Stimulated activated naive CD8-positive, alpha-beta T cell treated with anti-CD3 and anti-CD28 coated beads, Interleukin-15, Interleukin-2, amounts not matched to agents 100 ng/mL and 50 ng/mL, for 24 hours (primary cell): ENCODE measurements around the gene RAB29.

Experiments used
- H3K27ac Mint-ChIP-seq: one replicate; pipeline ENCODE4 v1.8.0; 2021; ENCODE audit warnings: mild to moderate bottlenecking, mixed read lengths
- H3K27me3 Mint-ChIP-seq: one replicate; pipeline ENCODE4 v1.8.0; 2021; ENCODE audit warnings: mixed read lengths
- H3K36me3 Mint-ChIP-seq: one replicate; pipeline ENCODE4 v1.8.0; 2021; ENCODE audit warnings: low read depth, mixed read lengths
- H3K4me1 Mint-ChIP-seq: one replicate; pipeline ENCODE4 v1.8.0; 2021; ENCODE audit warnings: low read depth, mixed read lengths
- H3K4me3 Mint-ChIP-seq: one replicate; pipeline ENCODE4 v1.8.0; 2021; ENCODE audit warnings: mild to moderate bottlenecking, mixed read lengths
- H3K9me3 Mint-ChIP-seq: one replicate; pipeline ENCODE4 v1.8.0; 2021; ENCODE audit warnings: mixed read lengths

The RAB29 gene

DNA sequence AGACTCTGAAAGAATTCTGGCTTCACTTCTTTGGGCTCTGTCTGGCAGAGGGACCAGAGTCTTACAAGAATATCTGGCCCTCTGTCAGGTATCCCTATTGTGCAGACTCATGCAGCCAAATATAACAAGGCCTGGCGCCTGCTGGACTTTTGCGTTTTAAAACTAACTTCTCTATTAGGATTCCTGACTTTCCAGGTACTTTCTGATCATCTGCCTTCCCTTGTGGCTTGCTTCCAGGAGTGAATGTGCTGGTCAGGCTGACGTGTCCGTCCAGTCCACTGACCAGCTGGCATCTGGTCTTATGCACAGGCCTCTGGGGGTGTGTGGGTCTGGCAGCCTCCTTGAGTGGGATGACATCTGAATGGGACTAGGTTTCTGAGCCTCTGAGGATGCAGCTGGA lies 8.6 kb upstream of the RAB29 start:
- Mint-ChIP-seq H3K9me3 (no peaks in the 10 kb centered on the region), H3K4me1 (peaks cover 8% of the 10 kb centered on the region), H3K36me3 (no peaks in the 10 kb centered on the region), H3K27me3 (no peaks in the 10 kb centered on the region), H3K4me3 (no peak overlapping the region), H3K27ac (no peak overlapping the region)

DNA sequence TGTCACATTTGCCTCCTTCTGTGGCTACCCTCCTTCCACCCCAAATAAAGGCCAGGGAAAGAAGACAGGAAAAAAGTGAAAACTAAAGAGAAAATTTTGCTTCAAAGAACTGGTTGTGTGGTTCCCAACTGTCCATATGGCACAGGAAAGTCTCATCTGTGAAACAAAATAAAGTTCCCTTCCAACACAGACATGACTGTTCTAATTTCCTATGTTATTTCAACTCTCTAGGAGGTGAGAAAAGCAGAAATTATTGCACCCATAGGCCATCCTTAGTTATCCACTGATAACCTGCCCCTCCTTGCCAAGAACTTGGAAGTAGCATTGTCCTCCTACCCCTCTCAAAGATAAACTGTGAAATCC lies 8.1 kb upstream of the RAB29 start:
- no peaks in the 10 kb centered on the region for H3K27me3 Mint-ChIP-seq
- H3K4me1 Mint-ChIP-seq, result peaks cover 8% of the 10 kb centered on the region
- no peaks in the 10 kb centered on the region for H3K36me3 Mint-ChIP-seq
- no peak overlapping the region for H3K27ac Mint-ChIP-seq
- H3K9me3 Mint-ChIP-seq, result no peaks in the 10 kb centered on the region
- no peak overlapping the region for H3K4me3 Mint-ChIP-seq

DNA sequence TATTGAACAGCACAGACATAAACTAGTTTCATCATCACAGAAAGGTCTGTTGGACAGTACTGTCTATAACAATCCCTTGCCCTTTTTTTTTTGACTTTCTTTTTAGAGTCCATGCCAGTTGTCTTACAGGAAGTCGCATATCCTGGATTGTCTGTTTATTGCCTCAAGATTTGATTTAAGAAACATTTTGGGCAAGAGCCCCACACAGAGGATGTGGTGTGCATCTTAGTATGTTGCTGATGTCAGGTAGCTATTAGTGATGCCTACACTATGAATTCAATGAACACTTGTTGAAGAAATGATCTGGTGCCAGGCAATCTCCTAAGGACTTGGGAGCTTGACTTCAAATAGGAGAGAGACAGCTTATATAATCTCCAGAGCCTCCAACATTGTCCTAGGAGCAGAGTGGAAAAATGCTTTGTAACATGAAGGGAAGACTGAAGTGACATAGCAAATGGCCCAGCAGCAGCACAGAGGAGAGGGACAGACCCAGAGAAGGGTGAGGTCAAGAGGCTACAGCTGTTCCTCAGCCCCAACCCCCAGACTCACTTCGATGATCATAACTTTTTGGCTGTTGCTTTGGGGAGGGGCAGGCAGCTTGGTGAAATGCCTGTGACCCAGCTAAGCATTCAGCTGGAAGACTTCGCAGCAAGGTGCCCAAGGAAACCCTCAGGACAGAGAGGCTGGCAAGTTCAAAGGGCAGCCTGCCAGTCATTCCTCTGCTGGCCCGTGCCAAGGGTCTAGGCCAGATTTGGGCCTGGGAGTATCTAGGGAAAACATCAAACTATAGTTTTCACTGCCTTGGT lies 7.5 kb upstream of the RAB29 start:
- no peak overlapping the region for H3K4me3 Mint-ChIP-seq
- H3K27me3 Mint-ChIP-seq, result no peaks in the 10 kb centered on the region
- no peak overlapping the region for H3K27ac Mint-ChIP-seq
- peaks cover 8% of the 10 kb centered on the region for H3K4me1 Mint-ChIP-seq
- H3K9me3 Mint-ChIP-seq, result no peaks in the 10 kb centered on the region
- H3K36me3 Mint-ChIP-seq, result no peaks in the 10 kb centered on the region

DNA sequence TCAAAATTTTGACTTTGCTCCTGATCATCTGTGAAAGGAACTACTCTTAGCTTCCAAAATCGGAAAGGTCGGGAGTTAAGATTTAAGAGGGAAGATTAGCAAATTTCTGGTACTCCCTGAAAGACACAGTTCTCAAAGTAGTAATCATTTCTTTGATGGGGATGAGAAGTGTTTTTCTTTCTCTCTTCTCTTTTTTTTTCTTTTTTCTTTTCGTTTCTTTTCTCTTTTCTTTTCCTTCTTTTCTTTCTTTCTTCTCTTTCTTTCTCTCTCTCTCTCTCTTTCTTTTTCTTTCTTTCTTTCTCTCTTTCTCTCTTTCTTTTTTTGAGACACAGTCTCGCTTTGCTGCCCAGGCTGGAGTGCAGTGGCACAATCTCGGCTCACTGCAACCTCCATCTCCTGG lies 5.1 kb upstream of the RAB29 start:
- Mint-ChIP-seq H3K27ac (peak overlapping the region; percentile 45), H3K4me1 (peaks cover 21% of the 10 kb centered on the region), H3K27me3 (no peaks in the 10 kb centered on the region), H3K9me3 (no peaks in the 10 kb centered on the region), H3K4me3 (no peak overlapping the region), H3K36me3 (no peaks in the 10 kb centered on the region)

DNA sequence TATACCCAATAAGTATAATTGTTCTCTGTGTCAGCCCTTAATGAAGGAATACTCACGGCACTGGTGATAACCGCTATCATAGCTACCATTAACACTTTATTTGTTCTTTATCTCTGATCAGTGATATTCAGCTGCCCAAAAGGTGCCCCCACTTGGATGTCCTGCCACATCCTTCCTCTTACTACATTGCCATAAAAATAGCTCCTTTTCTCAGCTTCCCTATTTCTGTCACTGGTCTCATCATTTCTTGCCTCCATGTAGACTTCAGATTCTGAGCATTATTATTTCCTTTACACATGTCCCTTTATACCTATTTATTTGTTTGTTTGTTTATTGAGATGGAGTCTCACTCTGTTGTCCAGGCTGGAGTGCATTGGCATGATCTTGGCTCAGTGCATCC lies 2.7 kb upstream of the RAB29 start:
- H3K27ac Mint-ChIP-seq, result no peak overlapping the region

DNA sequence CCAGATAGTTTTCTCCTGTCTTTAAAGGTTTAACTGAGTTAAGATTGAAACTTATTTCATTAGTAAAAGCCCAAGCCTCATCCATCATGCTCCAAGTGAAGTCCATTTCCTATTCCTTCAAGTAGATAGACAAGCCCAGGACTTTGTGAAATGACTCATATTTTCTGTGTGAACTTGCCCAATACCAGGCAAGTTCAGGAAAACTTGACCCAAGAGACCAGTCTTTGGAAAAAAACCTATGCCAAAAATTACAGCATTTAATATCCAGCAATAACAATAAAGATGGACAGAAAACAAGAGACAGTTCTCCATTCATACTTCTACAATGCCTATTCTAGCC lies 405 bp upstream of the RAB29 start:
- peak overlapping the region; percentile 87 for H3K4me3 Mint-ChIP-seq
- H3K27ac Mint-ChIP-seq, result peak overlapping the region; percentile 93
- H3K4me1 Mint-ChIP-seq, result peaks cover 52% of the 10 kb centered on the region

More for the DNA sequence above, 2.7 kb upstream of the RAB29 start:
- H3K36me3 Mint-ChIP-seq, result peaks cover 4% of the 10 kb centered on the region
- no peaks in the 10 kb centered on the region for H3K27me3 Mint-ChIP-seq
- H3K4me1 Mint-ChIP-seq, result peaks cover 36% of the 10 kb centered on the region
- no peaks in the 10 kb centered on the region for H3K9me3 Mint-ChIP-seq
- no peak overlapping the region for H3K4me3 Mint-ChIP-seq

DNA sequence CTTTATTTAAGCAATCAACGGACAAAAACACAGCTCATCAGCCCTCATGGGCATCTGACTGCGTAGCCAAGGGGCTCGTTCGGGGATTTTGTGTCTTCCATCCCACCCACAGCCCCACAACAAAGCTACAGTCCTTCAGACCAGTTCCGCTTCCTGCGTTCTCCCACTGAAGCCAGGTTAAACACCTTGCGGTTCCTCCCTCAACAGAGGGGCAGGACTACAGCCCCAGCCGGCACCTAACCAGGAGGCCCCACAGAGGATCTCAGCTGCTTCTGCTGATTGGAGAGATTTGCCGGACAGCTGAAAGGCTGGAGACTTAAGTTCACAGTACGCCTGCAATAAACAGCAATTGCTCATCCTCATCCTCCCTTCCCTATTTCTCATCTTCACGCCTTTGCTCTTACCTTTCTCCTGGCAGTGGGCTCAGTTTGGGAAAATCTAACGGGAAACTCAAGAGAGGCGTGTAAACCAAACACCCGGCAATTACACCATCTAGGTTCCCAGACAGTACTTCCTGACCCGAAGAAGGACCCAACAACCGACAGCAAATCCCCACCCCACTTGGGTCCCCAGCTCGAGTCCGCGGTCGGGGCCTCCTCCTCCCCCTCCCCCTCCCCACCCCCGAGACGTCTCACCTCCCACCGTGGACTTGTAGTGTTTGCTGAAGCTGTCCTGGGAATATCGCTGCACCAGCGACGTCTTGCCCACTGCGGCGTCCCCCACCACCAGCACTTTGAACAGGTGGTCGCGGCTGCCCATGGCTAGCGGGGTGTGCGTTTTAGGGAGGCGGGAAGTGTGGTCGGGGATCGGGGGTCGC lies 876 bp downstream of the RAB29 start:
- Mint-ChIP-seq H3K4me1 (peaks cover 60% of the 10 kb centered on the region), H3K36me3 (peaks cover 26% of the 10 kb centered on the region), H3K27ac (peak overlapping the region; percentile 93), H3K4me3 (peak overlapping the region; percentile 87), H3K27me3 (no peaks in the 10 kb centered on the region), H3K9me3 (no peaks in the 10 kb centered on the region)

More for the DNA sequence above, 405 bp upstream of the RAB29 start:
- Mint-ChIP-seq H3K27me3 (no peaks in the 10 kb centered on the region), H3K9me3 (no peaks in the 10 kb centered on the region), H3K36me3 (peaks cover 13% of the 10 kb centered on the region)

DNA sequence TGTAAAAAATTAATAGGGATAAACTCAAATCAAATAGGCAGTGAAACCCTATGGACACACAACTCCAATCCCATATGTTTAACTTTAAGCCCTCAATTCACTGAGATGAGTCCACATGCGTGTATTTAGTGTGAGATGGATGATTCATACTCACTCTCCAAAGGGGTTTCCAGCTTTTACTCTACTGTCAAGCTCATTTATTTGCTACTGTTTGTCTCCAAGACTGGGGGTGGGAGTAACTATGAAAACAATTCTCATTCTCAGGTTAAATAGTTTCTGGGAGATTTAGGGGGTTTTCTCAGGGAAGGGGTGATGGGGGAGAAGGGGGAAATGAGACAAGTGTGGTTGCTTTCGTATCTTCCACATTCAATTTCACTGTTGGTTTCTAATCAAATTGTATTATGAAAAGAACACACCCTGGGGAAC lies 2.7 kb downstream of the RAB29 start:
- Mint-ChIP-seq H3K27ac (peak overlapping the region; percentile 84), H3K4me3 (peak overlapping the region; percentile 87), H3K9me3 (no peaks in the 10 kb centered on the region), H3K4me1 (peaks cover 64% of the 10 kb centered on the region), H3K27me3 (no peaks in the 10 kb centered on the region), H3K36me3 (peaks cover 33% of the 10 kb centered on the region)

DNA sequence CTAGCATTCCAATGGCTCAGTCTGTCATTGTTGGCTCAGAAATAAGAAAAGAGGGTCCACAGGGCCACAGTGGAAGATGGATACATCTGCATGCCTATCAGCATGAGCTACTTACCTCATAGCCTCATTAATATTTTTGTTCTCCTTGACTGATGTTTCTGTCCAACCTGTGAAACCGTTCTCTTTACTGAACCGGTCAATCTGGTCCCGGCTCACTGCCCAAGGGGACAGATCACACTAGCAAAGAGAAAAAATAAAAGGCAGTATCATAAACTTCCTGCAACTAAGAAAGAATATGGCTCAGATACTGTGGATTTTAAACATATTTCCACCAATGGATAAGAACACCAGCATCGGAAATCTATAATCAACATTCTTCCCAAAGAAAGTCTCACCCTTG lies 4.7 kb downstream of the RAB29 start:
- Mint-ChIP-seq H3K9me3 (no peaks in the 10 kb centered on the region), H3K4me1 (peaks cover 62% of the 10 kb centered on the region), H3K4me3 (no peak overlapping the region), H3K27me3 (no peaks in the 10 kb centered on the region), H3K27ac (no peak overlapping the region), H3K36me3 (peaks cover 42% of the 10 kb centered on the region)

DNA sequence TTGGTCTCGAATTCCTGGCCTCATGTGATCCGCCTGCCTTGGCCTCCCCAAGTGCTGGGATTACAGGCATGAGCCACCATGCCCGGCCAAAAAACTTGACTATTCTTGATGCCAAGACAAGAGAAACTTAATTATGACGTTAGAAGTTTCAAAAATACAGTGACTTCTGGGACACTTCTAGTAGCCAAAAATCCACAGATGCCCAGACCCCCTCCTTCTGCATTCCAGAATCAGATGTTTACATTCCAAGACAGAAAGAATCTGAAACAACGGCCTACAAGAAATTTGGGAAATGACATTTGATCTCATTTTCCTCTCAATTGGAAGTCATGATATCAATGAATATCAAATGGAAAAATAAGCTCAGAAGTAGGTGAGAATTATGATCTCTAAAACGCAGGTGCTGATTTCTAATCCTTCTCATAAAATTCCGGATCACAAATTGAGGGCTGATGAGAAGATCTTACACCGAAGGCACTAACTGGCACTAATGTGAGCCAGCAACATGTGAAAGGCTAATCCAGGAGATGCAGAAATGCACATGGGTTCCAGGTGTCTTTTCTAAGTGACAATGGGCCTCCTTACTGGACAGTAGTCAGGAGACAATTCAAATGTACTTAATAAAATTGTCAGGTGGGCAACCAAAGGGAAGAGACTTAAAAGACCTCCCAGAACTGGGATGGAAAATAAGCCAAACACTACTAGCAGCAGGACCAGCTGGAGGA lies 5.5 kb downstream of the RAB29 start:
- no peaks in the 10 kb centered on the region for H3K27me3 Mint-ChIP-seq
- H3K27ac Mint-ChIP-seq, result no peak overlapping the region
- H3K9me3 Mint-ChIP-seq, result no peaks in the 10 kb centered on the region
- H3K36me3 Mint-ChIP-seq, result peaks cover 42% of the 10 kb centered on the region
- H3K4me3 Mint-ChIP-seq, result no peak overlapping the region
- H3K4me1 Mint-ChIP-seq, result peaks cover 59% of the 10 kb centered on the region

DNA sequence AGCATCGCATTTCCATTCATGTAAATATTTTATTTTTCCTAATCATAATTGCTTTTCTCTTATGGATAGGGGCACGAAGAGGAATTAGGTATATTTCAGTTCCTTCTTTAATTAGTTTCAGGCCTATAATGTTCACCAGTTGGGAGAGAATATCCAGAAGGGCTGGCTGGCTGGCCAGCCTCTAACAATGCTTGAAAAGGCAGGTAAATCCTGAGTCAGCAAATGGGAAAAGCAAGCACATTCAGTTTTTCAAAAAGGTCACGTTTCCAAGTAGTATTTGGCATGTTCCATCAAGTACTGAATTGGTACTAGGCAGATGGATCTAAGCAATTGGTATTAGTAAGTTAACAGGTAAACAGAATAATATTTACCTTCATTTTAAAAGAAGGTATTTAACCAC lies 8.0 kb downstream of the RAB29 start:
- no peak overlapping the region for H3K4me3 Mint-ChIP-seq
- H3K36me3 Mint-ChIP-seq, result peaks cover 42% of the 10 kb centered on the region
- no peaks in the 10 kb centered on the region for H3K9me3 Mint-ChIP-seq
- no peaks in the 10 kb centered on the region for H3K27me3 Mint-ChIP-seq
- H3K4me1 Mint-ChIP-seq, result peaks cover 49% of the 10 kb centered on the region
- peak overlapping the region; percentile 61 for H3K27ac Mint-ChIP-seq

DNA sequence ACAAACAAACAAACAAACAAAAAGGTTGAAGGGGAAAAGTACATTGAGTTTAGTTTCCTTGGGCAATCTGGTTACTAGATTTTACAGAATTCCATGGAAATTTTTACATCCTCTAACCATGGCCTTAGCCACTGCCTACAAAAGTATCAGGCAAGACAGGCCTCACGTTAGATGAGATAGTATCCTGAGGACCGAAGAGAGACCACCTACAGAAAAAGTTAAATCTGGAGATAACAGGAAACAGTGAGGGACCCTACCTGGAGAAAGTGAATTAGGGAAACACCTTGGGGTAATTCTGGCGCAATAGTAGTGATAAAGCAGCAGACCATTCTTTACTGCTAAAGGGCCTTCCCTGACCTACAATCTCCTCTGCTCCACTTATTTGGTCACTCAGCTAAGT lies 8.7 kb downstream of the RAB29 start:
- Mint-ChIP-seq H3K27me3 (no peaks in the 10 kb centered on the region), H3K36me3 (peaks cover 40% of the 10 kb centered on the region), H3K4me1 (peaks cover 42% of the 10 kb centered on the region), H3K9me3 (no peaks in the 10 kb centered on the region), H3K4me3 (no peak overlapping the region), H3K27ac (no peak overlapping the region)

DNA sequence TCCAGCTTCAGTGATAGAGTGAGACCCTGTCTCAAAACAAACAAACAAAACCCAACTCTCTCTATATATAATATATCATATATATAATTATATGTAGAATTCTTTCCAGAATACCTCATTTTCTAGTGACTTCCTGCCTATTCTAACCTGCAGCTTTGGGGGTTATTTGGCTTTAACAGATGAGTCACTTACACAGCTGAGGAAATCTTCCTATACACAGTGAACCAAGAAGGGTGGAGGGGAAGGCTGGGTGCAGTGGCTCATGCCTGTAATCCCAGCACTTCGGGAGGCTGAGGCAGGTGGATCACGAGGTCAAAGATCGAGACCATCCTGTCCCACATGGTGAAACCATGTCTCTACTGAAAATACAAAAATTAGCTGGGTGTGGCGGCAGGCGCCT lies 9.2 kb downstream of the RAB29 start:
- Mint-ChIP-seq H3K36me3 (peaks cover 36% of the 10 kb centered on the region), H3K4me1 (peaks cover 37% of the 10 kb centered on the region), H3K4me3 (no peak overlapping the region), H3K9me3 (no peaks in the 10 kb centered on the region), H3K27ac (no peak overlapping the region), H3K27me3 (no peaks in the 10 kb centered on the region)

DNA sequence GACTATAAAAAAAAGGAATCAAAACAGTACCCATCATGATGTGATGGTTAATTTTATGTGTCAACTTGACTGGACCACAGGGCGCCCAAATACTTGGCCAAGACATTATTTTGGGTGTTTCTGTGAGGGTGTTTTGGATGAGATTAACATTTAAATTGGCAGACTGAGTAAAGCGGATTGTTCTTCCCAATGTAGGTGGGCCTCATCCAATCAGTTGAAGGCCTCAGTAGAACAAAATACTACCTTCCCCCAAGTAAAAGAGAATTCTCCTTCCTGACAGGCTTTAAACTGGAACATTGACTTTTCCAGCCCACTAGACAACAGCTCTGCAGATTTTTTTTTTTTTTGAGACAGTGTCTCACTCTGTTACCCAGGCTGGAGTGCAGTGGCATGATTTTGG lies 10.7 kb downstream of the RAB29 start:
- Mint-ChIP-seq H3K9me3 (no peaks in the 10 kb centered on the region), H3K36me3 (peaks cover 22% of the 10 kb centered on the region), H3K27ac (no peak overlapping the region)

DNA sequence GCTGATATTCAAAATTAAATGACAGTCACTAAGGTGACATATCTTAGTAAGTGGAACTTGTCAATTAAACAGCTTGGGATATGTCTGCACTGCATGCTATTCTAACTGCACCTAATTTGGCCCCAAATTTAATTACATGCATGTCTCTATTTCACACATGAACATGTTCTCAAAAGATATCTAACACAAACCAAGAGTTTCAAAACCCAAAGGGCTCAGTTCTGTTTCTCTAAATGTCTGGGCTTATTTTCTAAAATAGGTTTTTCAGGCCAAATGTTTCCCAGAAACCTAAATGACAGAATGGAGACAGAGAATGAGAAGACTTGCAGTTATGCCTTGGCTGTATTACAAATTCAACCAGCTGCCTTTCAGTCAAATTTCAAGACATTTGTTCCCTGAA lies 11.3 kb downstream of the RAB29 start:
- Mint-ChIP-seq H3K36me3 (peaks cover 17% of the 10 kb centered on the region), H3K27ac (no peak overlapping the region), H3K4me1 (peaks cover 24% of the 10 kb centered on the region), H3K27me3 (no peaks in the 10 kb centered on the region), H3K9me3 (no peaks in the 10 kb centered on the region), H3K4me3 (no peak overlapping the region)

More for the DNA sequence above, 10.7 kb downstream of the RAB29 start:
- no peaks in the 10 kb centered on the region for H3K27me3 Mint-ChIP-seq
- no peak overlapping the region for H3K4me3 Mint-ChIP-seq
- peaks cover 26% of the 10 kb centered on the region for H3K4me1 Mint-ChIP-seq
